ENCODE data around the gene KCNA1. TPM values are rescaled to one million over a fixed set of nuclear protein-coding genes. Genes with fewer than 3 reads are reported as not detected.

The KCNA1 gene
- total and polyA plus RNA-seq, 2 of the 4 experiments (the other 2 are of a cell fraction) = not detected

GRCh38 chr12:4956968-4957367 lies 47.3 kb downstream of the KCNA1 start:
- intact Hi-C loops (cut with micrococcal nuclease) (no loop called here), in situ Hi-C loops (cut with MboI; ENCODE audit: low sequenced_read_pairs) (no loop called here), dilution Hi-C loops (cut with HindIII; ENCODE audit: low sequenced_read_pairs, unreplicated experiment) (no loop called here)
- Histone ChIP-seq H4K91ac (ENCODE audit: insufficient read depth, low read depth, low read length) (no peak overlapping the region), H2AFZ (replicated peaks; ENCODE audit: low read length, poor library complexity) (no peak overlapping the region), H3K4me3 (ENCODE audit: insufficient read depth, low read depth, low read length) (no peak overlapping the region), H3K4me2 (ENCODE audit: low read depth, low read length) (no peak overlapping the region), H3K36me3 (ENCODE audit: control insufficient read depth, insufficient read depth, low read length) (no peaks in the 10 kb centered on the region), H3K27ac (ENCODE audit: insufficient read depth, low read length) (no peak overlapping the region), H3K79me1 (ENCODE audit: low read depth in 1 of 2, low read length in 2 of 2) (no peaks in the 10 kb centered on the region), H3K14ac (replicated peaks; ENCODE audit: low read depth, low read length) (no peak overlapping the region), H3K18ac (ENCODE audit: low read depth, low read length) (no peak overlapping the region), H2BK5ac (ENCODE audit: low read depth, low read length, poor library complexity, severe bottlenecking) (no peak overlapping the region), H3K9me1 (ENCODE audit: insufficient read depth, low read length) (no peaks in the 10 kb centered on the region), H4K20me1 (ENCODE audit: insufficient read depth, low read length) (no peaks in the 10 kb centered on the region), H3K56ac (ENCODE audit: extremely low read depth, insufficient read depth, low read length) (no peak overlapping the region), H4K5ac (ENCODE audit: low read depth, low read length) (no peak overlapping the region), H3K23ac (ENCODE audit: low read depth, low read length) (no peak overlapping the region), H3K27me3 (ENCODE audit: control insufficient read depth, insufficient read depth, low read length) (peaks cover 9% of the 10 kb centered on the region; the same call in 1 of the 2 replicates), H3K9me3 (ENCODE audit: control insufficient read depth, insufficient read depth, low read length) (no peaks in the 10 kb centered on the region), H3K9ac (ENCODE audit: low read depth, low read length) (no peak overlapping the region), H2BK20ac (ENCODE audit: low read depth, low read length) (no peak overlapping the region), H3K4me1 (ENCODE audit: control insufficient read depth, insufficient read depth, low read length) (no peaks in the 10 kb centered on the region), H2BK15ac (ENCODE audit: low read depth, low read length) (no peak overlapping the region), H4K8ac (ENCODE audit: low read depth in 2 of 2, low read length in 2 of 2) (no peak overlapping the region), H2AK5ac (ENCODE audit: low read depth, low read length) (no peak overlapping the region), H2AK9ac (replicated peaks; ENCODE audit: low read depth, low read length, poor library complexity) (no peak overlapping the region), H3K4ac (ENCODE audit: low read depth, low read length) (no peak overlapping the region), H2BK120ac (ENCODE audit: low read depth, low read length) (no peak overlapping the region)
- no TSS peak for BruUV-seq (replicated peaks)
- CTCF ChIA-PET = no interaction called here
- TF ChIP-seq MAZ (IDR thresholded peaks at IDR 0.05; ENCODE audit: borderline replicate concordance, low read depth, low read length) (no peak), NFE2L2 (IDR thresholded peaks at IDR 0.05; ENCODE audit: low read depth, low read length) (no peak), FOS (IDR thresholded peaks at IDR 0.05; ENCODE audit: low read depth, low read length) (no peak), SMC3 (IDR thresholded peaks at IDR 0.05; ENCODE audit: low read depth, low read length) (no peak), MXI1 (IDR thresholded peaks at IDR 0.05; ENCODE audit: borderline replicate concordance, low read depth, low read length) (no peak)
- DNase-seq = no peak
- 74% methylated on average over 7 of the region's 11 CpGs; no CpG with 5 or more reads in 1 of the 2 experiments for WGBS, 2 experiments (ENCODE audit: extremely low coverage in 2 of 2, insufficient read length in 1 of 2)
- no peak for ATAC-seq (ENCODE audit: low read depth)
- POLR2A ChIA-PET (ENCODE audit: unreplicated experiment) = no interaction called here

All from IMR-90 (cell line).